Measurements from ENCODE around the gene SRPK3. TPM values are rescaled to one million over a fixed set of nuclear protein-coding genes. Genes with fewer than 3 reads are reported as not detected.
A peak's percentile ranks its signal among the peaks of the same experiment; 100 is the strongest.
"Not testable (repeated sequence)": the region's sequence is repeated elsewhere in the genome, so short reads cannot be mapped to it uniquely, and the experiment has no call there.

SRPK3 gene, protein sequence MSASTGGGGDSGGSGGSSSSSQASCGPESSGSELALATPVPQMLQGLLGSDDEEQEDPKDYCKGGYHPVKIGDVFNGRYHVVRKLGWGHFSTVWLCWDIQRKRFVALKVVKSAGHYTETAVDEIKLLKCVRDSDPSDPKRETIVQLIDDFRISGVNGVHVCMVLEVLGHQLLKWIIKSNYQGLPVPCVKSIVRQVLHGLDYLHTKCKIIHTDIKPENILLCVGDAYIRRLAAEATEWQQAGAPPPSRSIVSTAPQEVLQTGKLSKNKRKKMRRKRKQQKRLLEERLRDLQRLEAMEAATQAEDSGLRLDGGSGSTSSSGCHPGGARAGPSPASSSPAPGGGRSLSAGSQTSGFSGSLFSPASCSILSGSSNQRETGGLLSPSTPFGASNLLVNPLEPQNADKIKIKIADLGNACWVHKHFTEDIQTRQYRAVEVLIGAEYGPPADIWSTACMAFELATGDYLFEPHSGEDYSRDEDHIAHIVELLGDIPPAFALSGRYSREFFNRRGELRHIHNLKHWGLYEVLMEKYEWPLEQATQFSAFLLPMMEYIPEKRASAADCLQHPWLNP
- total RNA-seq: not detected

DNA sequence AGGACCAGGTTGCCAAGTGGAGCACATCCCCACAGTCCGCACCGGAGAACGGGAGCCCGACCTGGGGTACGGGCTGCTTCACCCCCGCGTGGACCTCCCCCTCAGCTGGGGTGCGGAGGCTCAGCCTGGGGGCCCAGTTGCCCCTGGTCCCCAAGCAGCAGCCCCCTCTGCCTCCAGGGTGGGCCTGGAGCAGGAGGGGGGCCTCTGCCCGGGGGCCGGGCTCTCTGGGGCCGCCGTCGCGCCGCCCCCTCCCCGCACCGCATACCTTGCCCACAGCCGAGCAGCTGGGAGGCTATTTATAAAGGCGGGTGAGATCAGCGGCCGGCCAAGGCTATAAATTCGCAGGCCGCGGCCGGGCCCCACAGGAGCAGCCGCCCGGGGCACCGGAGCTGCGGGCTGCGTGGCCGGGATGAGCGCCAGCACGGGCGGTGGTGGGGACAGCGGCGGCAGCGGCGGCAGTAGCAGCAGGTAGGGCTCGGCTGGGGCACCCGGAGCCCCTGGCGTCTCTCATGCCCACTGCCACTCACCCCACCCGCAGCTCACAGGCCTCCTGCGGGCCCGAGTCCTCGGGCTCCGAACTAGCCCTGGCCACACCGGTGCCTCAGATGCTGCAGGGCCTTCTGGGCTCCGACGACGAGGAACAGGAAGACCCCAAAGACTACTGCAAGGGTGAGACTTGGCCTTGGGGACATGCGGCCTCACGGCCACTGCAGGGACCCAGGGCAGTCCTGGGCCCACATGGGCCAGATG, at the start of gene SRPK3:
Gene SRPK3 (plus strand): TSS at position 364 of the 750 bp plus-strand sequence. CDS start 46 bp downstream, at position 410.
- H3K27ac Mint-ChIP-seq: peak within 1 kb of the TSS in 1 of 2 donors; percentile 88
- no peaks in the 10 kb centered on the region for H3K36me3 Mint-ChIP-seq
- ATAC-seq (no peak), DNase-seq (ENCODE audit: low spot score in 2 of 2) (no peak)
- no peaks in the 10 kb centered on the region for H3K9me3 Mint-ChIP-seq

DNA sequence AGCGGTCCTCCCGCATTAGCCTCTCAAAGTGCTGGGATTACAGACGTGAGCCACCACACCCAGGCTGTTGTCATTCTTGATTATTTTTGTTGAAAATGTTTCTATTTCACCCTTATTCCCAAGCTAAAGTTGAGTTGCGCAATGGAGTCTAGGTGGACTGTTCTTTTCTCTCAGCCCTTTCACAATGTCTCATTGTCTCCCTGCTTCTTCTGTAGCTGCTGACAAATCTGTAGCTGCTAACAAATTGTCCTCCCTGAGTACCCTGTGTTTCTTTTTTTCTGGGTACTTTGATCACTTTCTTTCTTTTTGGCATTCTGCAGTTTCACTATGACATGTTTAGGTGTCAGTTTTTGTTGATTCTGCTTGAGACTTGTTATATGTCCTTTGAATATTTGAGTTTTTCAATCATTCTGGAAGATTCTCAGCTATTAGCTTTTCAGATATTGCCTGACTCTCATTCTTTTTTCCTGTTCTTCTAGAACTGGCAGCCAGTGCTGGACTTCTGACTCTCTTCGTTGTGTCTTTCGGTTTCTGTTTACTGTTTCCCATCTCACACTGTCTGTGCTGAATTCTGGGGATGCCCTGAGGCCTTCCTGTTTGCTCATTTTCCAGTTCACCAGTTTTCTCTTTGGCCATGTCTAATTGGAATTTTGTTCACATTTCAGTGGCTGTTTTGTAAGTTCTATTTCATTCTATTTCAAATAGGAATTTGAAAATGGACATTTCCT, 49.6 kb upstream of the SRPK3 start:
- DNase-seq (ENCODE audit: low spot score in 2 of 2) (no peak), ATAC-seq (peak in 1 of 2 donors; percentile 69)
- H3K9me3 Mint-ChIP-seq: peaks cover 0 to 10% of the 10 kb centered on the region in 2 donors
- H3K27ac Mint-ChIP-seq: peak overlapping the region; percentile 38 to 75
- peaks cover 0 to 15% of the 10 kb centered on the region in 2 donors for H3K36me3 Mint-ChIP-seq

DNA sequence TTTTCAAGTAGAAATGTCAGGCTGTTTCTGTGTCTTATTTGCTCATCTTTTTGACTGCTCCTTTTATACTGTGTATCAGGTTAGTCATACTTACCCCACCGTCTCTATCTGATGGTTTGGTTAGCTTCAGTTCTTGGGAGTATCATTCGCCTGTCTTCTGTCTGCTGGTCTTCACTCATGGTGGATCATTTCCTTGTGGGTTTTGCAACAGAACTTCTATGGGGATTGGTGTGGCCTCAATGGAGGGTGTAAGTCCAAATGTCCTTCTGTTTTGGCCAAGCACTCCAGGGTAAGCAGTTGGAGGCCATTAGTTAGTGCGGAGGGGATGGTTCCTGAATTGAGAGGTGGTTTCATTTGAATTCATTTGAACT, 49.0 kb upstream of the SRPK3 start:
- peaks cover 0 to 10% of the 10 kb centered on the region in 2 donors for H3K9me3 Mint-ChIP-seq
- H3K36me3 Mint-ChIP-seq: peaks cover 0 to 15% of the 10 kb centered on the region in 2 donors
- ATAC-seq (no peak), DNase-seq (ENCODE audit: low spot score in 2 of 2) (no peak)
- H3K27ac Mint-ChIP-seq: peak overlapping the region; percentile 68 to 75

DNA sequence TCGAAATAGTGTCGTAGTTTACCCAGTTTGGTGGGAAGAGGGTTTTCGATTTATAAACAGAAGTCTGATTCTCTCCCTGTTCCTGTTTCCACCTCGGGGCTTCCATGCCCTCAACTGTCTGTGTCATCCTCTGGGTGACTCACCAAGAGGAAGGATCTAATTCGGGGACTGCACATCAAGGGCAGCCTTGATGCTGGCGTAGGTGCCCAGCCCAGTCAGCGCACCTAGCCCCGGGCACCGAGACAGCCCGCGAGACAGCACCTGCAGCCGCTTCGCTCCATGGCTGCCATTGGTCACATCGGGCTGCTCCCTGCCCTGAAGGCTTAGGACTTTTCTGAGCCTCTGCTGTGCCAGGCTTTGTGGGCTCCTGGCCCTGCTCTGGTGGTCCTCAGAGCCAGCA, 48.4 kb upstream of the SRPK3 start:
- ATAC-seq: no peak
- H3K9me3 Mint-ChIP-seq: peaks cover 0 to 10% of the 10 kb centered on the region in 2 donors

DNA sequence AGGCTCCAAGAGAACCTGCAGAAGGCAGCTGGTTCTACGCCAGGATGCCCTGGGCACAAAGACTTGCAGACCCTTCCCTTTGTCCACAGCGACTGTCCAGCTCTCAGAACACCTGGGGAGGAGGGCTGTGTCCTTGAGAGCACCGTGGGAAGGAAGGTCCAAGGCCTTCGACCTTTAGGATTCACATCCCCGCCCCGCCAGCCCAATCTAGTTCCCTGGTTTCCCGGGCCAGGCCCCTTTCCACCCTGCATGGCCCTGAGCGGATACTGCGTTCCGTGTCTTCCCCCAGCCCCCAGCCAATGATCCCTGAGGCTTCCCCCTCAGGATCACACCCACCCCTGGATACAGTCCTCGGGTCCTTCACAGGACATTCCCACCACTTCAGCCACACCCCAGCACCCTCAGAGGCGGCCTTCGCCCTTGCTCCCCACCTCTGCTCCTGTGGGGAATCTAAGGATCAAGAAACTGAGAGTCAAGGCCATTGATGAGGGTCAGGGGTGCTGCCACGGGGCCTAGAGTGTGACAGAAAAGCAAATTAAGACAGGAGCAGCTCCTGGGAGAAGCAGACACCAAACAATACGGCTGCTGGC, 47.1 kb upstream of the SRPK3 start:
- Mint-ChIP-seq H3K27ac (no peak overlapping the region), H3K36me3 (peaks cover 0 to 15% of the 10 kb centered on the region in 2 donors), H3K9me3 (peaks cover 0 to 10% of the 10 kb centered on the region in 2 donors)
- ATAC-seq: no peak
- DNase-seq (ENCODE audit: low spot score in 2 of 2): no peak

More for the DNA sequence above, 48.4 kb upstream of the SRPK3 start:
- no peak overlapping the region for H3K27ac Mint-ChIP-seq
- no peak for DNase-seq (ENCODE audit: low spot score in 2 of 2)
- H3K36me3 Mint-ChIP-seq: peaks cover 0 to 15% of the 10 kb centered on the region in 2 donors

DNA sequence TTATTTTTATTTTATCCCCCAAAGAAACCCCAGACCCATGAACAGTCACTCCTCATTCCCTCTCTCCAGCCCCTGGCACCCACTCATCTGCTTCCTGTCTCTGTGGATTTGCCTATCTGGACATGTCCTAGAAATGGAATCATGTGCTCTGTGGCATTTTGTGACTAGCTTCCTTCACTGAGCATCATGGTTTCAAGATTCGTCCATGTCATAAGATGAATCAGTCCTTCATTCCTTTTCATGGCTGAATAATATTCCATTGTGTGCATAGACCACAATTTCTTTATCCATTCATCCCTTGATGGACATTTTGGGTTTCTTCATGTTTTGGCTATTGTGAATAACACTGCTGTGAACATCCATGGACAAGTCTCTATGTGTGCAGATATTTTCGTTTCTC, 46.0 kb upstream of the SRPK3 start:
- DNase-seq (ENCODE audit: low spot score in 2 of 2) (no peak), ATAC-seq (peak in 1 of 2 donors; percentile 65)
- Mint-ChIP-seq H3K27ac (peak overlapping the region in 1 of 2 donors; percentile 84), H3K9me3 (peaks cover 0 to 10% of the 10 kb centered on the region in 2 donors), H3K36me3 (peaks cover 0 to 15% of the 10 kb centered on the region in 2 donors)

DNA sequence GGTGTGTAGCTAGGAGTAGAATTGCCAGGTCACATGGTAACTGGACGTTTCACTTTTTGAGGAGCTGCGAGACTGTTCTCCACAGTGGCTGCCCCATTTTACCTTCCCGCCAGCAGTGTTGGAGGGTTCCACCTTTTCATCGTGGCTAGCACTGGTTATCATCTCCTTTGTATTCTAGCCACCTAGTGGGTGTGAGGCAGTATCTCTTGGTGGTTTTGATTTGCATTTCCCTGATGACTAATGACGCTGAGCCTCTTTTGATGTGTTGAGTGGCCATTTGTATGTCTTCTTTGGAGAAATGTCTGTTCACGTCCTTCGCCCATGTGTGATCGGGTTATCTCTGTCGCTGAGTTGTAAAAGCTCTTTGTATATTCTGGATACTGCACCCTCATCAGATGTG, 45.6 kb upstream of the SRPK3 start:
- peak in 1 of 2 donors; percentile 10 for DNase-seq (ENCODE audit: low spot score in 2 of 2)
- peaks cover 0 to 15% of the 10 kb centered on the region in 2 donors for H3K36me3 Mint-ChIP-seq
- ATAC-seq: peak; percentile 62 to 71
- H3K9me3 Mint-ChIP-seq: peaks cover 0 to 10% of the 10 kb centered on the region in 2 donors
- peak overlapping the region in 1 of 2 donors; percentile 84 for H3K27ac Mint-ChIP-seq

DNA sequence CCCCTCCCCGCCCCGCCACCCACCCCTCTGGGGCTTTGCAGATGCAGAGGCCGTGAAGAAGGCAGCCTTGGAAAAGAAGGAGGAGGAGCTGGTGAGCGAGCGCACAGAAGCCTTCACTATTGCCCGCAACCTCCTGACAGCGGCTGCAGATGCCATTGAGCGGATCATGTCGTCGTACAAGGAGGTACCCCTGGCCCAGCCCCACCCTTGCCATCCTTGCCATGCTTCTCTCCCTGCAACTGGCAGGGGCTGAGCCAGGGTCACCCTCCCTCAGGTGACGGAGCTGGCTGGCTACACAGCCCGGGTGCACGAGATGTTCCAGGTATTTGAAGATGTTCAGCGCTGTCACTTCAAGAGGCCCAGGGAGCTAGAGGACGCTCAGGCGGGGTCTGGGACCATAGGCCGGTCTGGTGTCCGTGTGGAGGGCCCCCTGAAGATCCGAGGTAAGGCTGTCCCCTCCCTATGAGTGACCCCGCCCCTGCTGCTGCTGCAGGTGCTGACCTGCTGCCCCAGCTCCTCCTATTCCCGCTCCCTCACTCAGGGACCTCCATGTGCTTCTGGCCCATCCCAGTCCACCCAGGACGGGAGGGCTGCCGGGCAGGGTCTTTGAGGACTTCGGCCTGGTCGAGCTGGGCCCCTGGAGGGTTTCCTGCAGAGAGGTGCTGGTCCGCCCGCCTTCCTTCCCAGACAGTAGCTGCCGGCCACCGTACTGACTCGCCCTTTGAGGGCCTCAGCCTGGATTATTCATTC, 44.6 kb upstream of the SRPK3 start:
- Mint-ChIP-seq H3K9me3 (peaks cover 0 to 10% of the 10 kb centered on the region in 2 donors), H3K36me3 (peaks cover 0 to 10% of the 10 kb centered on the region in 2 donors), H3K27ac (no peak overlapping the region)
- DNase-seq (ENCODE audit: low spot score in 2 of 2) (no peak), ATAC-seq (no peak)

DNA sequence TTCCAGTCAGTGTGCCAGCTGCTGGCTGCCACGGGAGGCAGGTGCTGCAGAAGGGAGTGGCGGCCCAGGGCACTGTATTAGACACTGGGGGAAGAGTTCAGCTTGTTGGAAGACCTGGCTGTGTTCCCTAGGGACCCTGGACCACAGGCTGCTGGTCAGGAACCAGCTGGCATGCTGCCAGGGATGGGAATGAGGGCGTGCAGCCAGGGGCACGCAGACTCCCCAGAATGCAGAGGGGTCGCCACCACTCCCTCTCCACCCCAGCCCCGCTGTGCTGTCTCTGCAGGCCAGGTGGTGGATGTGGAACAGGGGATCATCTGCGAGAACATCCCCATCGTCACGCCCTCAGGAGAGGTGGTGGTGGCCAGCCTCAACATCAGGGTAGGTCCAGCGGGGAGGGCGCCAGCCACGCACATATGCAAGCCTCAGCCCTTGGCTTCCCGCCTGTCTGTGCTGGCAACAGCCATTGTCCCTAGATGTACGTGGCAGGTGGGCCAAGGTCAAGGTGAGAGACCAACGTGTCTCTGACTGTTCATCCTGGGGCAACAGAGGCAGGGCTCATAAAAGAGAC, 43.9 kb upstream of the SRPK3 start:
- no peak overlapping the region for H3K27ac Mint-ChIP-seq
- ATAC-seq (no peak), DNase-seq (ENCODE audit: low spot score in 2 of 2) (no peak)
- peaks cover 0 to 4% of the 10 kb centered on the region in 2 donors for H3K9me3 Mint-ChIP-seq
- peaks cover 0 to 5% of the 10 kb centered on the region in 2 donors for H3K36me3 Mint-ChIP-seq

DNA sequence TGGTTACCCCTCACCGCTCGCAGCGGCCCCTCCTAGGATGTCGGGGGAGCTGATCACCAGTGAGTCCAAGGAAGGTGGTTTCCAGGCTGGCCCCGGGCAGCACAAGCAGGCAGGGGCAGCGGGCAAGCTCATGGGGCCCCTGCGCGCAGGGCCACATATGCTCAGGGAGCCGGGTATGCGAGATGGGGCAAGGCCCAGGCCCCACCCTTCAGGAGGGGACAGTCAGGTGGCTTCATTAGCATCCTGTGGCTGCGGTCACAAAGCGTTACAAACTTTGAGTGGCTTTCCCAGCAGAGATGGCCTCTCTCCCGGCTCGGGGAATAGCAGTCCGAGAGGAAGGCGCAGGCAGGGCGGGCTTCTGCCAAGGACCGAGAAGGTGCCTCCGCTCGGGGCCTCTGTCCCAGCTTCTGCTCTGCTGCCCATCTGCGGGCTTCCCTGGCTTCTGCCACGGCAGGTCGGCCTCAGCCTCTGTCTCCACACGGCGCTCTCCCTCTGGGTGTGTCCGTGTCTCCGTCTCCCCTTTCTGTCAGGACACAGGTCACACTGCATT, 42.7 kb upstream of the SRPK3 start:
- H3K27ac Mint-ChIP-seq: no peak overlapping the region
- DNase-seq (ENCODE audit: low spot score in 2 of 2) (no peak), ATAC-seq (no peak)
- H3K9me3 Mint-ChIP-seq: peaks cover 0 to 4% of the 10 kb centered on the region in 2 donors
- H3K36me3 Mint-ChIP-seq: peaks cover 0 to 4% of the 10 kb centered on the region in 2 donors

DNA sequence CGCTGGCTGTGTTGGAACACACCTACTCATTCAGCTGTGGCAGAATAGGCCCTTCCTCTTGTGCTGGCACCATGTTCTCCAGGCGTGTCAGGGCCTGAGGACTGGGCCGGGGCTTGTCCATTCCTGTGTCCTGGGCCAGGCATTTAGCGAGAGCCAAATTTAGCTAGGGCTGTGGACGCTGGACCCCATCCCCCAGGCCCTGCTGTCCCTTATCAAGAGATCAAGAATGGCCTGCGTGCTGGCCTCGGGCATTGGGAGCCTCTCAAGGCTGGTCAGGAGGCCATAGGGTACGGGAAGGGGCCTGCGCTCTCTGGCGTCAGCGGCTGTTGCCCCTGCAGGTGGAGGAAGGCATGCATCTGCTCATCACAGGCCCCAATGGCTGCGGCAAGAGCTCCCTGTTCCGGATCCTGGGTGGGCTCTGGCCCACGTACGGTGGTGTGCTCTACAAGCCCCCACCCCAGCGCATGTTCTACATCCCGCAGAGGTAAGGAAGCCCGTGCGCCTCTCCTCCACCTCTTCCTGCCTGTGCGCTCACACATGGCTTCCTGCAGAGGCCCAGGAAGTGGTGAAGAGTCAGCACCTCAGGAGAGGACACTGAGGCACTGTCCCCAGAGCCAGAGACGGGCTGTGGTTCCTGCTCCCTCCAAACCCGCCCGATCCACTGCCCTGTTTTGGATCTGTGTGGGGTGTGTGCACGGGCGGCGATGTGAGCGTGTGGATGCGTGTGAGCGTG, 40.9 kb upstream of the SRPK3 start:
- ATAC-seq (peak; percentile 53 to 92), DNase-seq (ENCODE audit: low spot score in 2 of 2) (no peak)
- peaks cover 0 to 2% of the 10 kb centered on the region in 2 donors for H3K36me3 Mint-ChIP-seq
- H3K9me3 Mint-ChIP-seq: peaks cover 0 to 1% of the 10 kb centered on the region in 2 donors
- peak overlapping the region; percentile 55 to 88 for H3K27ac Mint-ChIP-seq

DNA sequence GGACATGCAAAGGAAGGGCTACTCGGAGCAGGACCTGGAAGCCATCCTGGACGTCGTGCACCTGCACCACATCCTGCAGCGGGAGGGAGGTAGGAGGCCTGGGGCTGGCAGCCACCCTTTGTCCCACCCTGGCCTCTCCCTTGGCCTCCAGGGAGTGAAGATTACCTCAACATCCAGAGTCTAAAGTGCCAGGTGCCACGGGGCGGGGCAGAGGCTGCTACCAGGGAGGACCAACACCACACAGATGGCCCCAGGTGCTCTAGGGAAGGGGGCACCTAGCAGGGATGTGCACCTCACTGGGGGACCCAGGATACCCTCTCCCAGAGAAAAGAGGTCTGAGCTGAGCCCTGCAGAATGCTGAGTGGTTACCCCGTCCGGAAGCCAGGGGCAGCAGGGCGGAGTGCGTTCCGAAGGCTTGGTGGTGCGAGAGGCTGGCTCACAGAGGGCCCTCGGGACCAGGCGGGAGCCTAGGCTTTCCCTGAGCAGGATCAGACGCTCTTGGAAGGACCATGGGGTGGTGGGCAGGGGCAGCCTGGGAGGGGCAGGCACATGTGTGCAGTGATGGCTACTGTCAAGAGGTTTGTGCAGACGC, 40.1 kb upstream of the SRPK3 start:
- no peaks in the 10 kb centered on the region for H3K36me3 Mint-ChIP-seq
- ATAC-seq (no peak), DNase-seq (ENCODE audit: low spot score in 2 of 2) (no peak)
- peak overlapping the region in 1 of 2 donors; percentile 88 for H3K27ac Mint-ChIP-seq
- no peaks in the 10 kb centered on the region for H3K9me3 Mint-ChIP-seq

DNA sequence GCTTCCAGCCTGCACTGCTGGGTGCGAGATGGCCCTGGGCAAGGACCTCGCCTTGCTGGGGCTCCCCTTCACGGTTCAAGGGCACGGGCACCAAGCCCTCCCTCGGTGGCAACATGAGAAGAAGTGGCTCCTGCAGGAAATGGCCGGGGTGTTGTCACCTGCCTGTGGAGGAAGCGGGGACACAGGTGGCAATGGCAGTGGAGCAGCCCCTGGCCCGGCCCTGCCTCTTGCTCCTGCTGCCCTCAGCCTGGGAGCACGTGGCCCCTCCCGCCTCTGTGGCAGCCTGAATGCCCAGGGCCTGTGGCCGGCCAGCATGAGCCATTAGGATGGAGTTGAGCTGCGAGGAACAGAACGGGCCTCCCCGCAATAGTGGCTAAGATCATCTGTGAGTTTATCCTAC, 39.4 kb upstream of the SRPK3 start:
- Mint-ChIP-seq H3K36me3 (no peaks in the 10 kb centered on the region), H3K9me3 (no peaks in the 10 kb centered on the region), H3K27ac (peak overlapping the region in 1 of 2 donors; percentile 88)
- DNase-seq (ENCODE audit: low spot score in 2 of 2) (no peak), ATAC-seq (no peak)

DNA sequence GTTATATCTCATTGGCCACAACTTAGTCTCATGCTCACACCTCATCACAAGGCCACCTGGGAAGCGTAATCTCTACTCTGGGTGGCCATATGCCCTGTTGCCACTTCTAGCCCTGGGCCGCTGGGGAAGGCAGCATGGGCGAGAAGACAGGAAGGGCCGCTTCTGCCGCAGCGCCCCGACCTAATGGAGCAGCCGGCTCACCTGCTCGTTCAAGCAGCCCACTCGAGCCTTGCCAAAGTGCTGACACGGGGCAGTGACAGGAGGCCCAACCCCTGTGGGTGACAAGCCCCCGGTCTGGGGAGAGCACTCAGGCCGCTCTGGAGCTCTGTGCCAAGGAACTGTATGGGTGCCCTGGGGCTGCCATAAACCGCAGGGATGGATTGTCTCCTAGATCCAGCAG, 38.7 kb upstream of the SRPK3 start:
- not testable (repeated sequence) for ATAC-seq; H3K36me3 Mint-ChIP-seq; DNase-seq (ENCODE audit: low spot score in 2 of 2); H3K27ac Mint-ChIP-seq; H3K9me3 Mint-ChIP-seq

All from activated naive CD4-positive, alpha-beta T cell treated with anti-CD3 and anti-CD28 coated beads, Interleukin-2, amount 50 U/mL, for 72 hours (primary cell).